Measurements from ENCODE around the gene FAR2.
"Not testable (repeated sequence)": the region's sequence is repeated elsewhere in the genome, so short reads cannot be mapped to it uniquely, and the experiment has no call there.

FAR2 gene

GRCh38 chr12:29148911-29149690, at the start of gene FAR2:
Gene FAR2, plus strand, starts transcription at chr12:29149278. Its CDS starts 121,172 bp downstream, at chr12:29270450.
- DNase-seq: no peak

GRCh38 chr12:29102741-29103140, 46.3 kb upstream of the FAR2 start:
- no peak for DNase-seq

GRCh38 chr12:29103539-29103974, 45.5 kb upstream of the FAR2 start:
- no peak for DNase-seq

GRCh38 chr12:29104516-29104915, 44.6 kb upstream of the FAR2 start:
- no peak for DNase-seq

- DNase-seq: no peak
Observed at GRCh38 chr12:29110506-29111442, 38.3 kb upstream of the FAR2 start.

- DNase-seq: no peak
Observed at GRCh38 chr12:29113101-29113500, 36.0 kb upstream of the FAR2 start.

- no peak for DNase-seq
Observed at GRCh38 chr12:29116414-29116813, 32.7 kb upstream of the FAR2 start.

GRCh38 chr12:29131539-29131938, 17.5 kb upstream of the FAR2 start:
- no peak for DNase-seq

GRCh38 chr12:29132316-29132715, 16.8 kb upstream of the FAR2 start:
- DNase-seq: no peak

GRCh38 chr12:29133181-29133580, 15.9 kb upstream of the FAR2 start:
- no peak for DNase-seq

GRCh38 chr12:29133680-29134079, 15.4 kb upstream of the FAR2 start:
- no peak for DNase-seq

- DNase-seq: not testable (repeated sequence)
Observed at GRCh38 chr12:29138256-29138655, 10.8 kb upstream of the FAR2 start.

GRCh38 chr12:29138855-29139254, 10.2 kb upstream of the FAR2 start:
- DNase-seq: not testable (repeated sequence)

GRCh38 chr12:29145372-29146170, 3.5 kb upstream of the FAR2 start:
- DNase-seq: no peak

- DNase-seq: no peak
Observed at GRCh38 chr12:29146196-29146595, 2.9 kb upstream of the FAR2 start.

GRCh38 chr12:29147731-29148595, 1.1 kb upstream of the FAR2 start:
- DNase-seq: no peak

- DNase-seq: no peak
Observed at GRCh38 chr12:29148596-29148910, 525 bp upstream of the FAR2 start.

- no peak for DNase-seq
Observed at GRCh38 chr12:29149691-29150281, 708 bp downstream of the FAR2 start.

GRCh38 chr12:29150462-29150861, 1.4 kb downstream of the FAR2 start:
- no peak for DNase-seq

- DNase-seq: no peak
Observed at GRCh38 chr12:29152223-29152868, 3.3 kb downstream of the FAR2 start.

GRCh38 chr12:29152981-29153630, 4.0 kb downstream of the FAR2 start:
- DNase-seq: no peak
